Stimulated activated CD4-positive, alpha-beta T cell treated with anti-CD3 and anti-CD28 coated beads, Interleukin-1b, Interleukin-23, amount 100 ng/mL, for 1 hour (primary cell): ENCODE measurements around the gene LONP2.
"Not testable (repeated sequence)": the region's sequence is repeated elsewhere in the genome, so short reads cannot be mapped to it uniquely, and the experiment has no call there.

Experiments
- DNase-seq, 2 donors: peaks; one replicate each; pipeline ENCODE4 v3.0.0-alpha.2; 2020; ENCODE audit warnings: low read depth in 2 of 2

The LONP2 gene

DNA sequence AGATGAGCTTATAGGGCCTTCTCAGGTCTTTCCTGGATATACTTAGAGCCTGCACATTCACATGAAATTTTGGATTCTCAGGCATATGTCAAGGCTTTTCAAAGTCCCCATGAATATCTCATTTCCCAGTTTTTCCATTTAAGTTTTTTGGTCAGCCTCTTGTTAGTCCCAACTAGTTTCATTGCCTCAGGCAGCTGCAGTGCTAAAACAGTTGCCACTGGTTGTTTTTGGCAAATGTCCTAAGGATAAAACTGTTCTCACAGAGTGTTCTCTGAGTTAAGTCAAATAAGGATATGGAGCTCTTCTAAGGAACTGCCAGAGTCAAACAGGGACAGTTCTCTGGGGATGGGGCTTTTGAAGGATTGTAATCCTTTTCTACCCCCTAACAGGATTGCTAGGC is 43.1 kb downstream of the LONP2 start:
- no peak for DNase-seq

DNA sequence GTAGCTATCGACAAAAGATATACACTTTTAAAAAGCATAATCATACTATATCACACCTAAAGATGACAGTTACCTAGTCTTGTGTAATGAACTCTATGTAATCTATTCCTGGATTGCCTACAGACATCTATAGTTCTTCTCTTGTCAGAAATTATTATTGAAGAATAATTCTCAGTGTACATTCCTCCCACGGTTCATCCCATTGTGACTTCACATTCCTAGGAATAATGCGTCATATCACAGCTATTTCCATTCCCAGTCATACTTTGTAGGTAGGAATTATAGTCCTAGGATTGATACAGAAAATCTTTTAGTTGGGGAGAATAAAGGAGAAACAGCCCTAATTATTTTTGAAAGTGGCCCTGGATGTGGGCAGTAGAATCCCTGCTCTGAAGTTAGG is 47.2 kb downstream of the LONP2 start:
- DNase-seq, result no peak

DNA sequence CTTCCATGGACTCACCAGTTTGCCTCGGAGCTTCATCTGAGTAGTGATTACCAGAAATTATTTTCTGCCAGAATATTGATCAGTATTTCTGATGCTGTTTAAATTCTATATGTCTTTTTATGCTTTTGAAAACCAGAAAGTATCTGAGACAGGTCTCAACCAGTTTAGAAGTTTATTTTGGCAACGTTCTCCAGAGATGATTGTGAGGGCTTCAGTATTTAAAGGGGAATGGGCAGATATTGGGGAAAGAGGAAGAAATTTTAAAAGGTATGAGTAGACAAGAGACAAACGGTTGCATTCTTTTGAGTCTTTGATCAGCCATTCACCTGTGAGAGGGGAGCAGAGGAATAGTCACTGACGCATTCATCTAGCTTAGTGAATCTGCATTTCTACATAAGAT is 47.7 kb downstream of the LONP2 start:
- DNase-seq, result no peak

DNA sequence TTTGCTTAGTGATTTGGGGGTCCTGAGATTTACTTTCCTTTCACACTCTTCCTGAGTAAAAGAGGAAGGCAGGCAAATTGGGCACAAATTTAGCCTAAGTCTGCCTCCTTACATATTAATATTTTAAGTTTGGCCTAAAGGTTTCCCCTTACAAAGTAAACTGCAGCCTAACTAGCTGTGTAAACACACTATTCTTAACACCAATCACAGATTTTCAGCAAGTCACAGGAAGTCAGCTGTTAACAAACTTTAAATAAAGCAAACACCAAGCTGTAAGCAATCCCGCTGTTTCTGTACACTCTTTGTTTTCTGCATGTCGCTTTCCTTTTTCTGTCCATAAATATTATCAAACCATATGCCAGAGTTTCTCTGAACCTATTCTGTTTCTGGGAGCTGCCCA is 48.4 kb downstream of the LONP2 start:
- DNase-seq, result no peak

DNA sequence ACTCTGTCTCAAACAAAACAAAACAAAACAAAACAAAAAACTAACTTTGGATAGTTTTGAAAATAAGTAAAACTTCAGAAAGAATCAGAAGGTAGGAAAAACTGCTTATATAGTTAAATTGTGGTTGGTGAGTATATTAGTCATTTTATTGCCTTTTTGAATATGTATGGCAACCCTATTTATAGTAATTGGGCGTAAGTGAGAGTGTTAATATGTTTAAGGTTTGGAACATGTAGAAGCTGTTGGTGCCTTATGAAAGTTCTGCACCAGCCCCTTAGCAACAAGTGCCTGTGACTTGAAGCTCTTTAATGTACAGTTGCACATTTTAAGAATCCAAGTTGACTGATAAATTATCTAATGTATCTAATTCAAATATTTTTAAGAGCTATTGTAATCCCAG is 50.6 kb downstream of the LONP2 start:
- DNase-seq, result no peak

DNA sequence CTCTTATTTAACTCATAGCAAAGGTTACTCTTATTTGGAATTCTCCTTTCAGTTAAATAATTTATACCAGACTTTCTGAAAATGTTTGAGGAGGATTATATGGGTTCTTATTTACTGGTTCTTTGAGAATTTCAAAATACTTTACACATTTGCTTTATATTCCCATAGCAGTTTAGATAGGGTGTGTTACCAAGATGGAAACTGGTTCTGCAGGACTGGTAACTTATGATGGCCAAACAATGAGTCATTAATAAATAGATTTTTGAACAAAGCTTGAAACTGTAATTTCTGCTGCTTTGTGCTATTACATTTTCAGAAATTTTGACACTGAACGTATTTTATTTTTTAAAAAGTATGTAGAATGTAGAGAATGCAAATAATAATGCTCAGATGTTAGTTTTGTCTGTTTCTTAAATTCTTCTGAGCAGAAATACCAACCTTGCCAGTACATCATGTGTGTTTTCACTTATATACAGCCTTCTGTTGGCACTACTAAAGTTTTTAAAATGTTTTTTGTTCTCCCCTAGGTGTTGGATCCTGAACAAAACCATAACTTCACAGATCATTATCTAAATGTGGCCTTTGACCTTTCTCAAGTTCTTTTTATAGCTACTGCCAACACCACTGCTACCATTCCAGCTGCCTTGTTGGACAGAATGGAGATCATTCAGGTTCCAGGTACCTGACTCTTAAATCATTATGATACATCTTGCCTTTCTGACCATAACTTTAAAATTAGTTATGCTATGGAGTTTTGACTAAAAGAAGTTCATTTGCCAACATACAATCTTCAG is 51.6 kb downstream of the LONP2 start:
- no peak for DNase-seq

DNA sequence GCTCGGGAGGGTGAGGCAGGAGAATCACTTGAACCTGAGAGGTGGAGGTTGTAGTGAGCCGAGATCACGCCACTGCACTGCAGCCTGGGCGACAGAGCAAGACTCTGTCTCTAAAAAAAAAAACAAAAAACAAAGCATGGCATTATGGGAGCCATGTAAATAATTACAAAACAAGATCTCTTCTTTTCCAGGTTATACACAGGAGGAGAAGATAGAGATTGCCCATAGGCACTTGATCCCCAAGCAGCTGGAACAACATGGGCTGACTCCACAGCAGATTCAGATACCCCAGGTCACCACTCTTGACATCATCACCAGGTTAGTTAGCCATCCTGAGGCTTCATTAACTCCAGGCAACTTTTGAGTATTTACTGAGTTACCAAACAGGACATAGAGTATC is 55.4 kb downstream of the LONP2 start:
- DNase-seq, result no peak

DNA sequence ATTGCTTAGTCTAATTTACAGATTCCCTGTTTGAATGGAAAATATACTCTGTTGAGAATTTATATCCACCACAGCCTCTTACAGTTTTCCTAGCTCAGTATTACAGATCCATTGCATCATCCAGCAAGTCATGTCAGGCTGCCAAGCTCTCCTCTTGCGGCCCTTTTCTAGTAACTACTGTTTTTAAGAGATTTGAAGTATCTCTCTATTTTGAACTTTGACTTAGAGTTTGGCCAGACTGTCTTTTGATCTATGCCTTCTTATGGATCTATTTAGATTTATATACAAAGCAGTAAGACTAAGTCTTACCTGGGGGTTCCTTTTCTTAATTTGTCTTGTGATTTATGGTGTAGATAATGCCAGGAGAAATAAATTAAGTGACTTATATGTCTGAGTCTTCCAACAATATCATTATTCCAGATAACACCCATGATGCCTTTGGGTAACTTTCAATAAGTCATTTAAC is 56.3 kb downstream of the LONP2 start:
- no peak for DNase-seq

DNA sequence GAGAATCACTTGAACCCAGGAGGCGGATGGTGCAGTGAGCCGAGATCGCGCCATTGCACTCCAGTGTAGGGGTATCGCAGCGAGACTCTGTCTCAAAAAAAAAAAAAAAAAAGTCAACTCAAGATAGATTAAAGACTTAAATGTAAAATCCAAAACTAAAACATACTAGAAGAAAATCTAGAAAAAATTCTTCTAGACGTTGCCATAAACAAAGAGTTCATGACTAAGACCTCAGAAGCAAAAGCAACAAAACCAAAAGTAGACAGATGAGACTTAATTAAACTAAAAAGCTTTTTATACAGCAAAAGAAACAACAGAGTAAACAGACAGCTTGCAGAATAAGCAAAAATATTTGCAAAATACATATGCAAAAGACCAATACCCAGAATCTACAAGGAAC is 64.4 kb downstream of the LONP2 start:
- DNase-seq, result no peak

DNA sequence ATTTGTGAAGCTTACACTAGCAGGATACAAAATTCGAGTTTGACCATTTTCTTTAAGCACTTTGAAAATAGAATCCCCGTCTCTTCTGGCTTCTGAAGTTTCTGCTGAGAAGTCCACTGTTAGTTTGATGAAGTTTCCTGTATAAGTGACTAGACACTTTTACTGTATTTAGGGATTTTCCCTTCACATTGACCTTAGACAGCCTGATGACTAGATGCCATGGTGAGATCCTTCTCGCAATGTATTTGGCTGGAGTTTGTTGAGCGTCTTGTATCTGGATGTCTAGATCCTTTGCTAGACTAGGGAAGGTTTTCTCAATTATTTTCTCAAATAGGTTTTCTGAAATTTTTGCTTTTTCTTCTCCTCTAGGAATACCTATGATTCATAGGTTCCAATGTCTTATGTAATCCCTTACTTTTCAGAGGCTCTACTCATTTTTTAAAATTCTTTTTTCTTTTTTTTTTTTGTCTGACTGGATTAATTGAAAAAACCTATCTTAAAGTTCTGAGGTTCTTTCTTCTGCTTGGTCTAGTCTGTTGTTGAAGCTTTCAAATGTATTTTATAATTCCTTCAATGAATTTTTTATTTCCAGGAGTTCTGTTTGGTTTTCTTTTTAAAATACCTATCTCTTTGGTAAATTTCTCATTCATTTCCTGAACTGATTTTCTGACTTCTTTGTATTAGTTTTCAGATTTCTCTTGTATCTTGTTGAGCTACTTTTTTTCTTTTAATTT is 67.0 kb downstream of the LONP2 start:
- DNase-seq, result no peak

DNA sequence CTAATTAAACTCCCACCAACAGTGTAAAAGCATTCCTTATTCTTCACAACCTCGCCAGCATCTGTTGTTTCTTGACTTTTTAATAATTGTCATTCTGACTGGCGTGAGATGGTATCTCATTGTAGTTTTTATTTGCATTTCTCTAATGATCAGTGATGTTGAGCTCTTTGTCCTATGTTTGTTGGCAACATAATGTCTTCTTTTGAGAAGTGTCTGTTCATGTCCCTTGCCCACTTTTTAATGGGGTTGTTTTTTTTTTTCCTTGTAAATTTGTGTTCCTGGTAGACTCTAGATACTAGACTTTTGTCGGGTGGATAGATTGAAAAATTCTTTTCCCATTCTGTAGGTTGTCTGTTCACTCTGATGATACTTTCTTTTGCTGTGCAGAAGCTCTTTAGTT is 69.8 kb downstream of the LONP2 start:
- not testable (repeated sequence) for DNase-seq

DNA sequence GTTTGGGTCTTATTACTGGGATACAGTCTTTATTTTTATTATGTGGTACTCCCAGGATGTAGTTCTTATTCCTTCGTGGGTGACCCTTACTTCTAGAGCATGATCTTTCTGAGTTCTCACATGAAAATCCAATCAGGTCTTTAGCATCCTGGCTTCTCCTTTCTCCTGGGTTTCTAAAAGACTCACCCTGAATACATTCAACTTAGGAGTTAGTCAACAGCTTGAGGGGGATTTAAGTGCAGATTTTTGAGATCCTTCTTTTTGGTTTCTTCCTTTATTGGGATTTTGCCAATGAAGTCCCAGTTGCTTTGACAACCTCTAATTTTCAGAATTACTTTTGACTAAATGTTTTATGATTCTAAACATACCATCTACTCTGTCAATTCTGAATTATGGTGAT is 72.9 kb downstream of the LONP2 start:
- no peak for DNase-seq

DNA sequence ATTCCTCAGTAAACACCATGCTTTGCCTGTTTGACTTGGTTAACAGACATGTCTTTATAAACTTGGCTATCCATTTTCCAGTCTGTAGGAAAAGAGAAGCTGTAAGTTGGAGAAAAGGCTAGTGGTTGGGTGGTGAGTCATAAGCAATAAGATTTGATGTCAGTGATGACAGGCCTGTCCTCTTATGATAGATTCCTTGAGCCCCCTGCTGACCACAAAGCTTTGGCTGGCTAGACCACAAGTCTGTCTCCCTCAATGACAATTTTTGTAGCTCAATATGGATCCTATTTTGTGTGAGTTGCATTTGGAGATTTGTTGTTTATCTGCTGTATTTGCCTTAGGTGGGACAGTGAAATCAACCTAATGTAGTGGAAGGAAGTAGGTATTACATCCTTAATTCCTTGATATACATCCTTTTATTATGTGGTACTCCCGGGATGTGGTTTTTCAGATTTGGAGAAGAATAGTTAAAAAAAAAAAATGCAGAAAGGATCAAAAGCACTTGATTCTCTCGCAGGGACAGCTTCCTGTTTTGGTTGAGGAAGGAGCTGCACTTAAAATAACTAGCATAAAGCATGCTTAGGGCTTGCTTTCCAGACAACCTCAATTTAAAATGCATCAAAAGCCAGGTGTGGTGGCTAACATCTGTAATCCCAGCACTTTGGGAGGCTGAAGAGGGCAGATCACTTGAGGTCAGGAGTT is 73.7 kb downstream of the LONP2 start:
- no peak for DNase-seq

DNA sequence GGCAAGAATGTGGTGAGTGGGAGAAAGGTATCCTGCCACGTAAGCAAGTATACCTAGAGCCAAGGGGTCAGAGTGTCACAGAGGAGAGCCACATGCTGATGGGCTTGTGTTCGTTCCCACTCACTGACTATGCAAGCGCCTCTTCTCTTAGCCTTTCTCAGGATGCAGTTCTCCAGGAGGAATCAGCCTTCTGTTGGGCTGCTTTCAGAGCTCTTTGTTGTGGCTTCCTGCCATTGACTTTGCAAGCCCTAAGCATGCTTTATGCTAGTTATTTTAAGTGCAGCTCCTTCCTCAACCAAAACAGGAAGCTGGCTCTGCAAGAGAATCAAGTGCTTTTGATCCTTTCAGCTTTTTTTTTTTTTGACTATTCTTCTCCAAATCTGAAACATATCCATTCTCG is 74.5 kb downstream of the LONP2 start:
- no peak for DNase-seq

DNA sequence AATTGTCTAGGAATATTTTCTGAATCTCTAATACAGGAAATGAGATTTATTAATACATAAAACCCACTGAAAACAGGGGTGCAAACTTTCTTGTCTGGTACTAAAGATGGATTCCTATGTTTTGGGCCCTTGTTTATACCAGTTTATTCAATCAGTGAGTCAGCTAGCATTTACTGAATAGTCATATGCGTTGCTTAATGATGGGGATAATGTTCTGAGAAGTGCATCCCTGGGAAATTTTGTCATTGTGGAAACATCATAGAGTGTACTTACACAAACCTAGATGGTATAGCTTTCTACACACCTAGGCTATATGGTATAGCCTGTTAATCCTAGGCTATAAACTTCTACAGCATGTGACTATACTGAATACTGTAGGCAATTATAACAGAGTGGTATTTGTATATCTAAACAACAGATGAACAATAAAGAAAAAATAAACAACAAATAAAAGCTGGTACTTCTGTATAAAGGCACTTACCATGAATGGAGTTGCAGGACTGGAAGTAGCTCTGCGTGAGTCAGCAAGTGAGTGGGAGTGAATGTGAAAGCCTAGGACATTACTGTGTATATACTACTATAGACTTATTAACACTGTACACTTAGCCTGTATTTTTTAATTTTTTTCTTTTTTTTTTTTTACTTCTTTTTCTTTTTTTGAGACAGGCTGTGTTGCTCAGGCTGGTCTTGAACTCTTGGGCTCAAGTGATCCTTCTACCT is 77.4 kb downstream of the LONP2 start:
- DNase-seq, result no peak

DNA sequence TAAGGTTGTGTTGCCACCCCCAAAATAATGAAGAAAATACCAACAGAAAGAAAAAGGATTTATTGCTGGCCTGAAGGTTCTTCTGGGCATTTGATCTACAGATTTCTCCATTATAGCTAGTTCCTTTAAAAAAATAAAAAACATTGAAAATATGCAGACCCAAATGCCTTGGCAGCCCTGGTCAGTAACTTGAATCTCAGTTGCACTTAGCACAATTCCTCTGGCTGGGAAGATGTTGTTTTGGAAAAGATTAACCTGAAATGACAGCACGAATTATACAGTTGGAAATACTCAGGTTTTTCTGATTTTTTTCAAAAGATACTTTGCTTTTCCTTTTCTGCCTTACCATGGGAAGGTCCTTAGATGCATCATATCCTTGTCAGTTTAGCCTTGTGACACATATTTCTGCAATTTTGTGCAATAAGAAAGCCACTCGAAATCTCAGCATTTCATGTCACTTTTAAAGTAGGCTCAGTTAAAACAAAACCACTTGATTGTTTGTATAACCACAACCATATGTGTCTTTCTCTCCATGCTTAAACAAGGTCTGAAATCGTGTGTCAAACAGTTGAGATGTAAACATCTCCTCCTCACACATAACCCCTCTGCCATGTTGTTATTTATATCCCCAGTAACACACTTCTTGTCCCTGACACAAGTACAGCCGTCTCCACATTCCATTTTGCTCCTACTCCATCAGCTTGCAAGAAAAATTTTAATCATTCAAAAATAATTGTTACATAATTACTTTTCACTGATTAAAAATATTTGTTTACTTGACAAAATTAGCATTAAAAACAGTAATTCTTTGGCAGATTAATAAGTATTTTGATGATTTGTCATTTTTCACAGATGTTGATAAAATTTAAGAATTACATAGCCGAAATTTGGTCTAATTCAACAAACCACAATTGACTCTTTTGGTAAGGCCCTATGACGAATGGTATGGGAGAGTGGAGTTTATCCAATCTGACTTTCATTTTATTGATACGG is 80.0 kb downstream of the LONP2 start:
- DNase-seq, result no peak

DNA sequence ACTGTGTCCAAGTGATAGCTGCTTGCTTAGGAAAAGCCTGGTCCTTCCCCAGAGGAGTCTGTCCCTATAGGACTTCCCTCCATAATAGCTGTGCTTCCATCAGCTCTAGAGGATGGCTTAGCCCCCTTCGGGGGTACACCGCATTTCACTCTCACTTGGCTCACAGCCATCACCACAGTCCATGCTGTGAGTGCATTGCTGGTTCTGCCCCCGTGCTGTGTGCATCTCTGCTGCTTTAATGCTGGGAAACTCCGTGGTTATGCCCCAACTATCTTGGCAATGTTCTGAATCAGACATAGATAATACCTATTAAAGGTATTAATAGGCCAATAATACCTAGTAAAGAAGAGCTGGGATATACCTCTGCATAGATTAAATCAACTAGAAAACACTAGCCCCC is 82.8 kb downstream of the LONP2 start:
- DNase-seq, result no peak

DNA sequence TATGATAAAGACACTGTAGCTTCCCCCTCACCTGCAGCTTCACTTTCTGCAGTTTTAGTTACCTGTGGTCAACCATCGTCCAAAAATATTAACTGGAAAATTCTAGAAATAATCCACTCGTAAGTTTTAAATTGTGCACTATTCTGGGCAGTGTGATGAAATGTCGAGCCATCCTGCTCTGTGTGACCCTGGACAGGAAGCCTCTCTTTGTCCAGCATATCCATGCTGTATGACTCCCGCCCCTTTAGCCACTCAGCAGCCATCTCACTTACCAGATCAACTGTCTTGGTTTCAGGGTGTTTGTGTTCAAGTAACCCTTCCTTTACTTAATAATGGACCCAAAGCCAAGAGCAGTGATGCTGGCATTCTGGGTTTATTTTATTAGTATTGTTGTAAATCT is 85.0 kb downstream of the LONP2 start:
- DNase-seq, result no peak

DNA sequence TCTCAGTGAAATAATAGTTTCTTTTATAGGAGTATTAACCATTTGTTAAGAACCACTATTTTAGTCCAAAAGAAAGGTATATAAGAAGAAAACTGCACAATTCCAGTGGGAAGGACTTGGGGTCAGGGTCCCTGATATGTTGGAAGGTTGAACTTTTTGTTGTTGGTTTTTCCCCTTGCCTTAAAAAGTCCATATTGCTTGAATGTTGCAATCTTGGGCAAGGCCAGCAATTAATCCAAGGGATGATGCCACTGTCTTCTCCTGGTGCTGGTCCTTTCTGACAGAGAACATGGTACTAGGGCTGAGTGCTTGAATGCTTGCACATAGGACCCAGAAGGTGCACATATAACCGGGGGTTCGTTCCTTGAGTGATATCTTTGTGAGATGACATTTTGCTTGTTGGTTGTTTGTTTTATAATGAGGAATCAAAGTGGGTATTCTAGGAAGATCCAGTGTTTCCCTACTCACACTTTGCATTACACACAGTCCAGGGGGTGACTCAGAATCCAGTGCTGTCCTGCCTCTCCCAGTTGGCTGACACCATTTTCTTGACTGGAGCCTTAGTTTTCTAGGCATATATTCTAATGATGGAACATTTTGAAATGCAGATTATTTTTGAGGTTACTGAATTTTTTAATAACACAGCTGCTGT is 86.2 kb downstream of the LONP2 start:
- DNase-seq, result no peak

DNA sequence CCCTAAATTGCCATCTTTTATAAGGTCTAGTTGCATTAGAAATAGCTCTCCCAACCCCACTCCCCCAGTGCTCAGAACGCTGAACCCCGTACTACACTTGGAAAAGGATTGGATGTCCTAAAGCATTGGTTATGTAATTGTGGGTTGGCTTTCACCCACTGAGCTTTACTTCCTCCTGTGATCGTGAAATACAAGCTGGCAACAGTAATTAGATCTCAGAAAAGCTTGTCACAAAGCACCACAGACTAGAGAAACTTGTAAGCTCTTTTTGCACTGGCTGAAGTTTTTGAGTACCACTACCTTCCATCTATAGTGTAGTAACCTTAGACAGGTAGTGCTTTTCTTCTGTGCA is 86.7 kb downstream of the LONP2 start:
- no peak for DNase-seq
